Endothelial cell (in vitro differentiated cells): ENCODE data around the gene MLLT3. TPM values are rescaled to one million over a fixed set of nuclear protein-coding genes. Genes with fewer than 3 reads are reported as not detected.

ENCODE experiments used
- DNase-seq: peaks from one replicate; pipeline ENCODE4 v3.0.0; 2021; ENCODE audit warnings: low spot score
- H3K27ac Mint-ChIP-seq: one replicate; pipeline ENCODE4 v1.8.0; 2021; ENCODE audit warnings: mixed read lengths, inconsistent platforms; ENCODE audit not compliant: unreplicated experiment
- H3K27me3 Mint-ChIP-seq: one replicate; pipeline ENCODE4 v1.8.0; 2021; ENCODE audit warnings: mild to moderate bottlenecking, moderate library complexity, mixed read lengths, inconsistent platforms; ENCODE audit not compliant: unreplicated experiment
- H3K36me3 Mint-ChIP-seq: one replicate; pipeline ENCODE4 v1.8.0; 2021; ENCODE audit warnings: mild to moderate bottlenecking, low read depth, mixed read lengths, inconsistent platforms; ENCODE audit not compliant: unreplicated experiment
- H3K4me1 Mint-ChIP-seq: one replicate; pipeline ENCODE4 v1.8.0; 2021; ENCODE audit warnings: mild to moderate bottlenecking, mixed read lengths, inconsistent platforms; ENCODE audit not compliant: unreplicated experiment
- H3K4me3 Mint-ChIP-seq: one replicate; pipeline ENCODE4 v1.8.0; 2021; ENCODE audit warnings: mild to moderate bottlenecking, mixed read lengths, inconsistent platforms; ENCODE audit not compliant: unreplicated experiment
- H3K9me3 Mint-ChIP-seq: one replicate; pipeline ENCODE4 v1.8.0; 2021; ENCODE audit warnings: mixed read lengths, inconsistent platforms; ENCODE audit not compliant: unreplicated experiment
- CTCF ChIP-seq: fragments of 200-600 bp; sonication (generic); IDR thresholded peaks from one replicate; pipeline ENCODE4 v1.5.0; 2021; ENCODE audit warnings: antibody characterized with exemption; ENCODE audit not compliant: unreplicated experiment
- microRNA-seq: library from miRNA; unstranded; fragments of <30 nt; microRNA quantifications from one replicate; pipeline ENCODE4, GENCODE V29; 2020; ENCODE audit not compliant: unreplicated experiment
- total RNA-seq: library from RNA; stranded (reverse); fragmentation: NEBNext Ultra II Directional; extraction: Animal tissue kit (Norgen Biotek cat#: 25700); gene quantifications from one replicate; pipeline ENCODE4 v1.2.1, GENCODE V29; 2021; ENCODE audit not compliant: unreplicated experiment

MLLT3 gene
- total RNA-seq, 1 donor from 2014 or later, result 25.2 TPM

GRCh38 chr9:20295555-20295954 lies 326.7 kb downstream of the MLLT3 start:
- DNase-seq, result no peak
- Mint-ChIP-seq H3K4me1 (no peaks in the 10 kb centered on the region), H3K27ac (no peak overlapping the region), H3K4me3 (no peak overlapping the region), H3K36me3 (no peaks in the 10 kb centered on the region), H3K27me3 (peaks cover 3% of the 10 kb centered on the region), H3K9me3 (no peaks in the 10 kb centered on the region)
- no peak for TF ChIP-seq CTCF

DNA sequence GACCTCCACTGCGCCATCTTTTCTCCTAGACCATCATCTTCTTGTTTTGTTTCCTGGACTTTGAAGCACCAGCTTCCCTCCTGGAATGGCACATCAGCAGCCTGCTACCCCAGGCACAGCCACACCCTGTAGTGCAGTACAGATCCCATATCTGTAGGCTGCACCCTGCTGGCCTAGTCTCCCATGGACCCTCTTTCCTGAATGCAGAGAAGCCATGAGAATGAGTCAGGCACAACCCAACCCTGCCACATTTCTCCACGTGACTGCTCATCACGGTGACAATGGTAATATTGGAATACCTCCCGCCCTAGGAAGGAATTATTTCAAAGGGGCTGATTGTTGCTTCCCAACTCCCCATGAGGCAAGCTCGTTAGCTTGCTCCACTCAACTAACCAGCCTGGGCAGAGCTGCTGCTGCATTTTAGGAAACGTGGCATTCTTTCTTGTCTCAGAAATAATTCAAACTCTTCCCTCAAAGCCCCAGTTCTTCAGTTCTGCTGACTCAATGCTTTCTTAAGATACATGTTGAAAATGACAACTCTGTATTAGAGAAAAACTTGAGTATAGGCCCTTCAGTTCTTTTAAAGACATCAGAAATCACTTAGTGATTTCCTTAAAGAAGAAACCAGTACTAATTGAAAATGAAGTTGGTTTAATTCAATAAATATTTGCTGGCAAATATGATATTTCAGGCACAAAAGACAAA lies 328.1 kb downstream of the MLLT3 start:
- Mint-ChIP-seq H3K9me3 (no peaks in the 10 kb centered on the region), H3K27me3 (peaks cover 3% of the 10 kb centered on the region), H3K4me1 (no peaks in the 10 kb centered on the region), H3K36me3 (no peaks in the 10 kb centered on the region), H3K4me3 (no peak overlapping the region), H3K27ac (no peak overlapping the region)
- DNase-seq, result no peak
- TF ChIP-seq CTCF, result no peak

DNA sequence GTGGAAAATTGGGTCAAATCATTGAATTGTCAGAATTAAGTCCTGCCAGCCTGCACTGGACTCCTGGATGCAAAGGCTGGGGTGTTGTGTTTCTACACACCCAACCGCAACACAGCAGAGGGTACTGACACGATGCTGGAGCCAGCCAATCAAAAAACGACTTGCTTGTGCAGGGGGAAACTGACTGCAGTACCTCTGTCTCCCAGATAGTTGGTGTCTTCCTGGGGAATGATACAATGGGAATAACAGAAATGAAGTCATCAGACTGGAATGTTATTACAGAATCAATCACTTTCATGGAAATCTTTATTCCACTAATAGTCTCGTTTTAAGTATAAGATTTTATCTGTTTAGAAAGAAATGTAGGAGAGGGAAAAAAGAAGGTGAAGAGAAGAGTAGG lies 330.3 kb downstream of the MLLT3 start:
- Mint-ChIP-seq H3K4me3 (no peak overlapping the region), H3K27me3 (peaks cover 2% of the 10 kb centered on the region), H3K4me1 (no peaks in the 10 kb centered on the region), H3K36me3 (no peaks in the 10 kb centered on the region), H3K9me3 (no peaks in the 10 kb centered on the region), H3K27ac (no peak overlapping the region)
- TF ChIP-seq CTCF, result no peak
- DNase-seq, result no peak

Small RNA genes within 50 kb of the gene (microRNA-seq; reads per million reads assigned to microRNA genes)
- 8.4 reads per million, percentile 56 among the genes with 10 or more reads in this experiment for gene MIR4473
- 0.77 reads per million, percentile 4 among the genes with 10 or more reads in this experiment for gene MIR4474

Other genes starting within 250 kb of the MLLT3 start
- gene FOCAD, start 61.8 kb upstream of the MLLT3 start, total RNA-seq, result 57.2 TPM